Measurements from ENCODE around the gene TBC1D9. TPM values are rescaled to one million over a fixed set of nuclear protein-coding genes. Genes with fewer than 3 reads are reported as not detected.

The TBC1D9 gene
- total and polyA plus RNA-seq, 2 of the 13 experiments (the other 11 are each of a cell fraction or from before 2014, with no cell fraction given) = 11.9 to 12.2 TPM

GRCh38 chr4:140595065-140595464 is 161.1 kb downstream of the TBC1D9 start:
- ATAC-seq (peak; percentile 100), DNase-seq (ENCODE audit: low spot score) (peak; percentile 50), FAIRE-seq (peak; percentile 30)
- Histone ChIP-seq H3K27ac (ENCODE audit: extremely low read length, insufficient read depth, low read length) (no peak overlapping the region), H3K4me3 (replicated peaks in 1 of 3; ENCODE audit: insufficient read depth in 1 of 3, low read depth in 2 of 3, low read length in 3 of 3) (no peak overlapping the region), H3K79me2 (ENCODE audit: insufficient read depth, low read length) (no peaks in the 10 kb centered on the region), H3K9me3 (ENCODE audit: low read length) (no peaks in the 10 kb centered on the region), H4K20me1 (ENCODE audit: insufficient read depth, low read length) (no peaks in the 10 kb centered on the region), H3K4me1 (ENCODE audit: insufficient read depth, low read length) (no peaks in the 10 kb centered on the region), H3K36me3 (replicated peaks in 1 of 2; ENCODE audit: control insufficient read depth in 1 of 2, insufficient read depth in 2 of 2, low read length in 2 of 2) (no peaks in the 10 kb centered on the region), H2AFZ (ENCODE audit: low read length) (no peak overlapping the region), H3K9ac (ENCODE audit: insufficient read depth, low read depth, low read length) (no peak overlapping the region), H3K4me2 (ENCODE audit: low read depth, low read length) (no peak overlapping the region), H3K27me3 (ENCODE audit: control insufficient read depth in 1 of 2, insufficient read depth in 2 of 2, low read length in 2 of 2) (peaks cover 0 to 3% of the 10 kb centered on the region in 2 experiments; a peak in 1 of 5 replicates)
- CTCF ChIA-PET (ENCODE audit: low intra/inter-chr PET ratio, low total read pairs) = interaction anchor here (1.1 to 2.1 kb wide), 4 partner anchors 15 to 289 kb away, joined by 3 to 26 read pairs (median 7); no protein-coding TSS in a partner anchor
- WGBS (ENCODE audit: low lambda C conversion rate) = 0% methylated on average over 1 of the region's 1 CpG
- intact Hi-C loops (cut with micrococcal nuclease; ENCODE audit: unreplicated experiment) = loop anchor here (1.0 kb wide), 2 partner anchors 256 to 289 kb away; no protein-coding TSS in a partner anchor
- POLR2A ChIA-PET = no interaction called here
- no TSS peak for BruUV-seq (replicated peaks)
- in situ Hi-C loops (cut with HindIII; ENCODE audit: extremely low pct_ligation_motif_present, low pct_unique_long_range_greater_than_20kb) = no loop called here
- TF ChIP-seq AHDC1 (CRISPR knock-in tag; IDR thresholded peaks at IDR 0.05; ENCODE audit: borderline replicate concordance) = no peak
- peak; percentile 53; the same call in 1 of the 2 replicates for TF ChIP-seq TFAP4 (IDR thresholded peaks at IDR 0.05; ENCODE audit: borderline replicate concordance, low read depth)
- TF ChIP-seq FOXK1 (CRISPR knock-in tag; IDR thresholded peaks at IDR 0.05; ENCODE audit: borderline replicate concordance, low read depth) = 0 out of 2 replicates have a peak, but pooled peaks have one; percentile 26
- no peak for TF ChIP-seq ZNF605 (CRISPR knock-in tag; IDR thresholded peaks at IDR 0.05)
- 0 out of 2 replicates have a peak, but pooled peaks have one; percentile 43 for TF ChIP-seq FOXA3 (CRISPR knock-in tag; IDR thresholded peaks at IDR 0.05)
- TF ChIP-seq CENPT (CRISPR knock-in tag; IDR thresholded peaks at IDR 0.05; ENCODE audit: low read depth) = no peak
- peak; percentile 93 for TF ChIP-seq ZEB1 (IDR thresholded peaks at IDR 0.05; ENCODE audit: insufficient replicate concordance, low read depth)
- no peak for TF ChIP-seq BRF2 (CRISPR knock-in tag; IDR thresholded peaks at IDR 0.05)
- TF ChIP-seq ZBTB49 (CRISPR knock-in tag; IDR thresholded peaks at IDR 0.05; ENCODE audit: borderline replicate concordance) = no peak
- TF ChIP-seq SMC3 (IDR thresholded peaks at IDR 0.05; ENCODE audit: low read length) = peak; percentile 74
- no peak for TF ChIP-seq FOXA1 (IDR thresholded peaks at IDR 0.05)
- TF ChIP-seq FOXA1 (CRISPR knock-in tag; IDR thresholded peaks at IDR 0.05) = peak; percentile 67
- TF ChIP-seq FOXP1 (IDR thresholded peaks at IDR 0.05) = no peak
- 0 out of 2 replicates have a peak, but pooled peaks have one; percentile 19 for TF ChIP-seq FOXP1 (CRISPR knock-in tag; IDR thresholded peaks at IDR 0.05)

Data from HepG2 (cell line).